HepG2 (cell line): ENCODE measurements around the gene INAFM1. TPM values are rescaled to one million over a fixed set of nuclear protein-coding genes. Genes with fewer than 3 reads are reported as not detected.

Experiments used
- KDM2A ChIP-seq: sonication (generic); formaldehyde crosslinking; IDR thresholded peaks from 2 replicates; pipeline ENCODE4 v1.4.0; 2020; ENCODE audit warnings: low read depth, missing genetic modification reagents, borderline replicate concordance
- KLF9 ChIP-seq: IDR thresholded peaks from 2 replicates; pipeline ENCODE4 v1.6.1; 2016; ENCODE audit warnings: low read depth
- KMT2B ChIP-seq: IDR thresholded peaks from 2 replicates; pipeline ENCODE4 v1.6.1; 2016; ENCODE audit warnings: missing genetic modification reagents, missing compliant biosample characterization
- RXRB ChIP-seq: IDR thresholded peaks from 2 replicates; pipeline ENCODE4 v1.6.1; 2016; ENCODE audit warnings: borderline replicate concordance, missing genetic modification reagents, missing compliant biosample characterization
- ZFP1 ChIP-seq: IDR thresholded peaks from 2 replicates; pipeline ENCODE4 v1.6.1; 2016
- ZNF225 ChIP-seq: sonication (generic); formaldehyde crosslinking; IDR thresholded peaks from 2 replicates; pipeline ENCODE4 v1.4.0; 2020; ENCODE audit warnings: mild to moderate bottlenecking, missing genetic modification reagents
- ZNF337 ChIP-seq: sonication (generic); formaldehyde crosslinking; IDR thresholded peaks from 2 replicates; pipeline ENCODE4 v1.5.1; 2020; ENCODE audit warnings: missing genetic modification reagents, low read depth, mild to moderate bottlenecking, borderline replicate concordance
- ZNF780A ChIP-seq: sonication (generic); formaldehyde crosslinking; IDR thresholded peaks from 2 replicates; pipeline ENCODE4 v1.8.0; 2022; ENCODE audit warnings: mild to moderate bottlenecking, missing genetic modification reagents, moderate library complexity
- polyA plus RNA-seq, 8 experiments: library from polyadenylated mRNA; depleted of rRNA in 3 of 8; stranded (reverse) in 7 of 8; unstranded in 1 of 8; fragments of >200 nt; fragmentation: Illumina TruSeq in 4 of 8; extraction: Trizol in 4 of 8; gene quantifications; 2 replicates each; pipeline versions ENCODE4 v1.2.1 to v1.2.3, GENCODE V29; 2011 to 2016; ENCODE audit warnings: low read depth in 4 of 8, missing spikeins in 1 of 8, mixed read lengths in 1 of 8; ENCODE audit not compliant: insufficient read depth in 1 of 8
- total RNA-seq, 5 experiments: library from RNA; depleted of rRNA; stranded (reverse); fragments of >200 nt; fragmentation: Illumina TruSeq; extraction: Trizol; gene quantifications; 2 replicates each; pipeline ENCODE4 v1.2.3, GENCODE V29; 2016; ENCODE audit warnings: low read depth in 1 of 5
- TF ChIP-seq, protein P1 (sequence below): sonication (generic); formaldehyde crosslinking; IDR thresholded peaks from 2 replicates; pipeline ENCODE4 v1.4.0; 2020; ENCODE audit warnings: missing genetic modification reagents
- TF ChIP-seq, protein P2 (sequence below): IDR thresholded peaks from 2 replicates; pipeline ENCODE4 v1.6.1; 2018; ENCODE audit warnings: missing genetic modification reagents, mild to moderate bottlenecking, missing compliant biosample characterization
- TF ChIP-seq, protein P3 (sequence below): sonication (generic); formaldehyde crosslinking; IDR thresholded peaks from 2 replicates; pipeline ENCODE4 v1.5.0; 2020; ENCODE audit warnings: mild to moderate bottlenecking, missing genetic modification reagents, borderline replicate concordance
- TF ChIP-seq, protein P4 (sequence below), 2 experiments: sonication (generic) in 1 of 2; formaldehyde crosslinking in 1 of 2; IDR thresholded peaks; 2 replicates each; pipeline versions ENCODE4 v1.6.1 to v1.9.0; 2014 to 2022; ENCODE audit warnings: antibody characterized with exemption in 1 of 2, borderline replicate concordance in 1 of 2, inconsistent platforms in 1 of 2, low read depth in 1 of 2, missing genetic modification reagents in 1 of 2

The INAFM1 gene
- total and polyA plus RNA-seq, 2 of the 13 experiments (the other 11 are each of a cell fraction or from before 2014, with no cell fraction given): 0.88 to 1.9 TPM

DNA sequence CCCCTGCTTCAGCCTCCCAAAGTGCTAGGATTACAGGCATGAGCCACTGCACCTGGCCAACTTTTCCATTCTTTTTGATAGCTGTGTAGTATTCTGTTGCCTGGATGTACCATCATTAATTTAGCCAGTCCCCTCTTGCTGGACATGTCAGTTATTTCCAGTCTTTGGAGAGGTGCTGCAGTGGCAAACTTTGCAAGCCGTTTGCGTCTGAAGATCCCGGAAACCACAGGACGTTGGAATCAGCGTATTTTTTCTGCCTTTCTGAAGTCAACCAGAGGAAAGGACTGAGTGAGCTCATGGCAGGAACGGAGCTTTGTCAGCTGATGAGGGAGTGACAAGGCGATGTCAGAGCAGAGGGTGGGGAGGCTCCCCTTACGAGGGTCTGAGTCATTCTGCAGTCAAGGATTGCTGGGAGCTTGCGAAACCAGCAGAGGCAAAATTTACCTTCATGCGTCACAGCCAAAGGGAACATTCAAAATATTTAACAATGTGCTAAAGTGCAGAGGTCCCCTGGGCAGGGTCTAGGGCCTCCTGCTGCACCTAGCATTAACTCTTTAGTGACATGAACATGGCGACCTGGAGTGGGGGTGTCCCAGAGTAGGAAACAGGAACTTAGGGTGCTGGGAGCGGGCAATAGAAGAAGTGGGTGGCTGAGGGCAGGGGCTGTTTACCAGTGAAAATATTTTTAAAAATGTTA, 40.6 kb downstream of the INAFM1 start (continued):
- TF ChIP-seq, protein P1, sequence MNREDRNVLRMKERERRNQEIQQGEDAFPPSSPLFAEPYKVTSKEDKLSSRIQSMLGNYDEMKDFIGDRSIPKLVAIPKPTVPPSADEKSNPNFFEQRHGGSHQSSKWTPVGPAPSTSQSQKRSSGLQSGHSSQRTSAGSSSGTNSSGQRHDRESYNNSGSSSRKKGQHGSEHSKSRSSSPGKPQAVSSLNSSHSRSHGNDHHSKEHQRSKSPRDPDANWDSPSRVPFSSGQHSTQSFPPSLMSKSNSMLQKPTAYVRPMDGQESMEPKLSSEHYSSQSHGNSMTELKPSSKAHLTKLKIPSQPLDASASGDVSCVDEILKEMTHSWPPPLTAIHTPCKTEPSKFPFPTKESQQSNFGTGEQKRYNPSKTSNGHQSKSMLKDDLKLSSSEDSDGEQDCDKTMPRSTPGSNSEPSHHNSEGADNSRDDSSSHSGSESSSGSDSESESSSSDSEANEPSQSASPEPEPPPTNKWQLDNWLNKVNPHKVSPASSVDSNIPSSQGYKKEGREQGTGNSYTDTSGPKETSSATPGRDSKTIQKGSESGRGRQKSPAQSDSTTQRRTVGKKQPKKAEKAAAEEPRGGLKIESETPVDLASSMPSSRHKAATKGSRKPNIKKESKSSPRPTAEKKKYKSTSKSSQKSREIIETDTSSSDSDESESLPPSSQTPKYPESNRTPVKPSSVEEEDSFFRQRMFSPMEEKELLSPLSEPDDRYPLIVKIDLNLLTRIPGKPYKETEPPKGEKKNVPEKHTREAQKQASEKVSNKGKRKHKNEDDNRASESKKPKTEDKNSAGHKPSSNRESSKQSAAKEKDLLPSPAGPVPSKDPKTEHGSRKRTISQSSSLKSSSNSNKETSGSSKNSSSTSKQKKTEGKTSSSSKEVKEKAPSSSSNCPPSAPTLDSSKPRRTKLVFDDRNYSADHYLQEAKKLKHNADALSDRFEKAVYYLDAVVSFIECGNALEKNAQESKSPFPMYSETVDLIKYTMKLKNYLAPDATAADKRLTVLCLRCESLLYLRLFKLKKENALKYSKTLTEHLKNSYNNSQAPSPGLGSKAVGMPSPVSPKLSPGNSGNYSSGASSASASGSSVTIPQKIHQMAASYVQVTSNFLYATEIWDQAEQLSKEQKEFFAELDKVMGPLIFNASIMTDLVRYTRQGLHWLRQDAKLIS: no peak
- no peak for TF ChIP-seq ZNF225 (CRISPR knock-in tag)
- TF ChIP-seq KMT2B: 0 out of 2 replicates have a peak, but pooled peaks have one; percentile 27
- peak; percentile 72 for TF ChIP-seq ZFP1 (CRISPR knock-in tag)
- TF ChIP-seq, protein P2, sequence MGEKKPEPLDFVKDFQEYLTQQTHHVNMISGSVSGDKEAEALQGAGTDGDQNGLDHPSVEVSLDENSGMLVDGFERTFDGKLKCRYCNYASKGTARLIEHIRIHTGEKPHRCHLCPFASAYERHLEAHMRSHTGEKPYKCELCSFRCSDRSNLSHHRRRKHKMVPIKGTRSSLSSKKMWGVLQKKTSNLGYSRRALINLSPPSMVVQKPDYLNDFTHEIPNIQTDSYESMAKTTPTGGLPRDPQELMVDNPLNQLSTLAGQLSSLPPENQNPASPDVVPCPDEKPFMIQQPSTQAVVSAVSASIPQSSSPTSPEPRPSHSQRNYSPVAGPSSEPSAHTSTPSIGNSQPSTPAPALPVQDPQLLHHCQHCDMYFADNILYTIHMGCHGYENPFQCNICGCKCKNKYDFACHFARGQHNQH (CRISPR knock-in tag): peak; percentile 76; the same call in 1 of the 2 replicates
- TF ChIP-seq, protein P3, sequence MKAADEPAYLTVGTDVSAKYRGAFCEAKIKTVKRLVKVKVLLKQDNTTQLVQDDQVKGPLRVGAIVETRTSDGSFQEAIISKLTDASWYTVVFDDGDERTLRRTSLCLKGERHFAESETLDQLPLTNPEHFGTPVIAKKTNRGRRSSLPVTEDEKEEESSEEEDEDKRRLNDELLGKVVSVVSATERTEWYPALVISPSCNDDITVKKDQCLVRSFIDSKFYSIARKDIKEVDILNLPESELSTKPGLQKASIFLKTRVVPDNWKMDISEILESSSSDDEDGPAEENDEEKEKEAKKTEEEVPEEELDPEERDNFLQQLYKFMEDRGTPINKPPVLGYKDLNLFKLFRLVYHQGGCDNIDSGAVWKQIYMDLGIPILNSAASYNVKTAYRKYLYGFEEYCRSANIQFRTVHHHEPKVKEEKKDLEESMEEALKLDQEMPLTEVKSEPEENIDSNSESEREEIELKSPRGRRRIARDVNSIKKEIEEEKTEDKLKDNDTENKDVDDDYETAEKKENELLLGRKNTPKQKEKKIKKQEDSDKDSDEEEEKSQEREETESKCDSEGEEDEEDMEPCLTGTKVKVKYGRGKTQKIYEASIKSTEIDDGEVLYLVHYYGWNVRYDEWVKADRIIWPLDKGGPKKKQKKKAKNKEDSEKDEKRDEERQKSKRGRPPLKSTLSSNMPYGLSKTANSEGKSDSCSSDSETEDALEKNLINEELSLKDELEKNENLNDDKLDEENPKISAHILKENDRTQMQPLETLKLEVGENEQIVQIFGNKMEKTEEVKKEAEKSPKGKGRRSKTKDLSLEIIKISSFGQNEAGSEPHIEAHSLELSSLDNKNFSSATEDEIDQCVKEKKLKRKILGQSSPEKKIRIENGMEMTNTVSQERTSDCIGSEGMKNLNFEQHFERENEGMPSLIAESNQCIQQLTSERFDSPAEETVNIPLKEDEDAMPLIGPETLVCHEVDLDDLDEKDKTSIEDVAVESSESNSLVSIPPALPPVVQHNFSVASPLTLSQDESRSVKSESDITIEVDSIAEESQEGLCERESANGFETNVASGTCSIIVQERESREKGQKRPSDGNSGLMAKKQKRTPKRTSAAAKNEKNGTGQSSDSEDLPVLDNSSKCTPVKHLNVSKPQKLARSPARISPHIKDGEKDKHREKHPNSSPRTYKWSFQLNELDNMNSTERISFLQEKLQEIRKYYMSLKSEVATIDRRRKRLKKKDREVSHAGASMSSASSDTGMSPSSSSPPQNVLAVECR (CRISPR knock-in tag): peak; percentile 82; the same call in 1 of the 2 replicates
- TF ChIP-seq ZNF337: no peak
- 0 out of 2 replicates have a peak, but pooled peaks have one; percentile 38 for TF ChIP-seq ZNF780A (CRISPR knock-in tag)
- peak; percentile 74 for TF ChIP-seq RXRB (CRISPR knock-in tag)
- TF ChIP-seq KDM2A (CRISPR knock-in tag): peak; percentile 66; the same call in 1 of the 2 replicates
- TF ChIP-seq, protein P4, sequence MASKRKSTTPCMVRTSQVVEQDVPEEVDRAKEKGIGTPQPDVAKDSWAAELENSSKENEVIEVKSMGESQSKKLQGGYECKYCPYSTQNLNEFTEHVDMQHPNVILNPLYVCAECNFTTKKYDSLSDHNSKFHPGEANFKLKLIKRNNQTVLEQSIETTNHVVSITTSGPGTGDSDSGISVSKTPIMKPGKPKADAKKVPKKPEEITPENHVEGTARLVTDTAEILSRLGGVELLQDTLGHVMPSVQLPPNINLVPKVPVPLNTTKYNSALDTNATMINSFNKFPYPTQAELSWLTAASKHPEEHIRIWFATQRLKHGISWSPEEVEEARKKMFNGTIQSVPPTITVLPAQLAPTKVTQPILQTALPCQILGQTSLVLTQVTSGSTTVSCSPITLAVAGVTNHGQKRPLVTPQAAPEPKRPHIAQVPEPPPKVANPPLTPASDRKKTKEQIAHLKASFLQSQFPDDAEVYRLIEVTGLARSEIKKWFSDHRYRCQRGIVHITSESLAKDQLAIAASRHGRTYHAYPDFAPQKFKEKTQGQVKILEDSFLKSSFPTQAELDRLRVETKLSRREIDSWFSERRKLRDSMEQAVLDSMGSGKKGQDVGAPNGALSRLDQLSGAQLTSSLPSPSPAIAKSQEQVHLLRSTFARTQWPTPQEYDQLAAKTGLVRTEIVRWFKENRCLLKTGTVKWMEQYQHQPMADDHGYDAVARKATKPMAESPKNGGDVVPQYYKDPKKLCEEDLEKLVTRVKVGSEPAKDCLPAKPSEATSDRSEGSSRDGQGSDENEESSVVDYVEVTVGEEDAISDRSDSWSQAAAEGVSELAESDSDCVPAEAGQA (IDR thresholded peaks at IDR 0.05; ENCODE audit: low read depth): peak; percentile 86
- TF ChIP-seq, protein P4 (CRISPR knock-in tag; IDR thresholded peaks at IDR 0.05; ENCODE audit: borderline replicate concordance): no peak
- 0 out of 2 replicates have a peak, but pooled peaks have one; percentile 43 for TF ChIP-seq KLF9 (CRISPR knock-in tag)
